Sigmoid colon (tissue), 4 donors: ENCODE measurements around the gene MXD4.

ENCODE experiments used
- POLR2A ChIP-seq, 2 donors: fragments of 450-650 bp; IDR thresholded peaks; one replicate each; pipeline ENCODE4 v1.6.1; 2016; ENCODE audit warnings: antibody characterized with exemption in 2 of 2, mild to moderate bottlenecking in 2 of 2, moderate library complexity in 2 of 2
- POLR2AphosphoS5 ChIP-seq, 4 donors: sonication (generic); formaldehyde crosslinking; IDR thresholded peaks; one replicate each; pipeline ENCODE4 v1.6.1; 2017; ENCODE audit warnings: antibody characterized with exemption in 4 of 4
- TF ChIP-seq, protein P1 (sequence below), 4 experiments: fragments of 450-650 bp in 3 of 4; fragments of 200-600 bp in 1 of 4; IDR thresholded peaks; one replicate each; pipeline ENCODE4 v1.5.1; 2016 to 2019; ENCODE audit warnings: antibody characterized with exemption in 4 of 4, mild to moderate bottlenecking in 3 of 4, moderate library complexity in 2 of 4

DNA sequence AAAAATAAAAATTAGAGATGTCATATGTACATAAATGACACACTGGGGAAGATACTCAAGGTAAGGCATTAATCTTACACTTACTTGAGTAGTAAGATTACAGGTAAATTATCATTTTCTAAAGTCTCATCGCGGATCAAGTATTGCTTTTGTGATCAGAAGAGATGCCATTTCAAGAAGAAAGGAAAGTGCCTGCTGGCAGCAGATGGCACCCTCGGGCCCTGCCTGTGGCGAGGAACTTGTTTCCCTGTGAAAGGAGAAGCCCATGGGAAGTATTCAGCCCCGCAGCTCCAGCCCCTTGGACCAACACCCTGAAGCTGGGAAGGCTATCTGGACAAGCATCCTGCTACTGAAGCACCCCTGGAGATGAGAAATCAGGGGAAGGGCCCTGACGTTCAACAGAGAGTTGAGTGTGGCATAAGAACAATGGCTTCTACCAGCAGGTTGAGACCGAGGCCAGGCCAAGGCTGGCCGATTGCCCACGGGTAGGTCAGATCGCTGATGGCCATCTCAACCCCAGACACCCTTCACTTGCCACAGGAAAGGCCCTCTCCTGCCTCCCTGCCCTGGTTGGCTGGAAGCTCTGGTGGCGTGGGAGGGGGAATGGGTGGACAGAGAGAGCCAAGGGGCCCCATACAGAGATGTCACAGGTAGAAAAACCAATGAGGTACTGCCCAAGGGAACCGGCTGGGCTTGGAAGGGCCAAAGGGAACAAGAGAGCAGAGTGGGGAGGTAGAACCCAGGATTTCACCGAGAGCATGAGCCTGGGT is 18.8 kb upstream of the MXD4 start:
- TF ChIP-seq POLR2AphosphoS5 (IDR thresholded peaks at IDR 0.05), result no peak
- TF ChIP-seq, protein P1, sequence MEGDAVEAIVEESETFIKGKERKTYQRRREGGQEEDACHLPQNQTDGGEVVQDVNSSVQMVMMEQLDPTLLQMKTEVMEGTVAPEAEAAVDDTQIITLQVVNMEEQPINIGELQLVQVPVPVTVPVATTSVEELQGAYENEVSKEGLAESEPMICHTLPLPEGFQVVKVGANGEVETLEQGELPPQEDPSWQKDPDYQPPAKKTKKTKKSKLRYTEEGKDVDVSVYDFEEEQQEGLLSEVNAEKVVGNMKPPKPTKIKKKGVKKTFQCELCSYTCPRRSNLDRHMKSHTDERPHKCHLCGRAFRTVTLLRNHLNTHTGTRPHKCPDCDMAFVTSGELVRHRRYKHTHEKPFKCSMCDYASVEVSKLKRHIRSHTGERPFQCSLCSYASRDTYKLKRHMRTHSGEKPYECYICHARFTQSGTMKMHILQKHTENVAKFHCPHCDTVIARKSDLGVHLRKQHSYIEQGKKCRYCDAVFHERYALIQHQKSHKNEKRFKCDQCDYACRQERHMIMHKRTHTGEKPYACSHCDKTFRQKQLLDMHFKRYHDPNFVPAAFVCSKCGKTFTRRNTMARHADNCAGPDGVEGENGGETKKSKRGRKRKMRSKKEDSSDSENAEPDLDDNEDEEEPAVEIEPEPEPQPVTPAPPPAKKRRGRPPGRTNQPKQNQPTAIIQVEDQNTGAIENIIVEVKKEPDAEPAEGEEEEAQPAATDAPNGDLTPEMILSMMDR (IDR thresholded peaks at IDR 0.05), result no peak
- no peak for TF ChIP-seq POLR2A (IDR thresholded peaks at IDR 0.05)
